ENCODE data around the gene REG1A.

Gene REG1A

GRCh38 chr2:79122676-79123075 is 2.4 kb downstream of the REG1A start:
- no peak for DNase-seq
- in situ Hi-C loops (cut with HindIII; ENCODE audit: low pct_ligation_motif_present, low pct_unique_long_range_greater_than_20kb, low sequenced_read_pairs), result no loop called here

GRCh38 chr2:79124907-79125720 is 4.8 kb downstream of the REG1A start:
- no peak for DNase-seq
- in situ Hi-C loops (cut with HindIII; ENCODE audit: low pct_ligation_motif_present, low pct_unique_long_range_greater_than_20kb, low sequenced_read_pairs), result no loop called here

GRCh38 chr2:79125721-79125985 is 5.4 kb downstream of the REG1A start:
- no peak for DNase-seq
- in situ Hi-C loops (cut with HindIII; ENCODE audit: low pct_ligation_motif_present, low pct_unique_long_range_greater_than_20kb, low sequenced_read_pairs), result no loop called here

- DNase-seq, result no peak
- in situ Hi-C loops (cut with HindIII; ENCODE audit: low pct_ligation_motif_present, low pct_unique_long_range_greater_than_20kb, low sequenced_read_pairs), result no loop called here
Observed at GRCh38 chr2:79128406-79128805, 8.1 kb downstream of the REG1A start.

GRCh38 chr2:79129260-79129659 is 9.0 kb downstream of the REG1A start:
- in situ Hi-C loops (cut with HindIII; ENCODE audit: low pct_ligation_motif_present, low pct_unique_long_range_greater_than_20kb, low sequenced_read_pairs), result no loop called here
- no peak for DNase-seq

- in situ Hi-C loops (cut with HindIII; ENCODE audit: low pct_ligation_motif_present, low pct_unique_long_range_greater_than_20kb, low sequenced_read_pairs), result no loop called here
Observed at GRCh38 chr2:79129804-79130203, 9.5 kb downstream of the REG1A start.

GRCh38 chr2:79131687-79132086 is 11.4 kb downstream of the REG1A start:
- in situ Hi-C loops (cut with HindIII; ENCODE audit: low pct_ligation_motif_present, low pct_unique_long_range_greater_than_20kb, low sequenced_read_pairs), result no loop called here

More at GRCh38 chr2:79129804-79130203, 9.5 kb downstream of the REG1A start:
- no peak for DNase-seq

GRCh38 chr2:79138385-79138784 is 18.1 kb downstream of the REG1A start:
- in situ Hi-C loops (cut with HindIII; ENCODE audit: low pct_ligation_motif_present, low pct_unique_long_range_greater_than_20kb, low sequenced_read_pairs), result no loop called here

More at GRCh38 chr2:79131687-79132086, 11.4 kb downstream of the REG1A start:
- DNase-seq, result no peak

GRCh38 chr2:79139423-79139822 is 19.1 kb downstream of the REG1A start:
- DNase-seq, result no peak
- in situ Hi-C loops (cut with HindIII; ENCODE audit: low pct_ligation_motif_present, low pct_unique_long_range_greater_than_20kb, low sequenced_read_pairs), result no loop called here

More at GRCh38 chr2:79138385-79138784, 18.1 kb downstream of the REG1A start:
- no peak for DNase-seq

- in situ Hi-C loops (cut with HindIII; ENCODE audit: low pct_ligation_motif_present, low pct_unique_long_range_greater_than_20kb, low sequenced_read_pairs), result no loop called here
- no peak for DNase-seq
Observed at GRCh38 chr2:79155826-79156476, 35.7 kb downstream of the REG1A start.

- DNase-seq, result no peak
- in situ Hi-C loops (cut with HindIII; ENCODE audit: low pct_ligation_motif_present, low pct_unique_long_range_greater_than_20kb, low sequenced_read_pairs), result no loop called here
Observed at GRCh38 chr2:79159030-79159429, 38.7 kb downstream of the REG1A start.

- in situ Hi-C loops (cut with HindIII; ENCODE audit: low pct_ligation_motif_present, low pct_unique_long_range_greater_than_20kb, low sequenced_read_pairs), result no loop called here
Observed at GRCh38 chr2:79159653-79160052, 39.4 kb downstream of the REG1A start, which contains the start of gene REG3A. Gene REG3A, minus strand, starts transcription at chr2:79159753. Its CDS starts 348 bp downstream, at chr2:79159405.

GRCh38 chr2:79162132-79162531 is 41.8 kb downstream of the REG1A start:
- in situ Hi-C loops (cut with HindIII; ENCODE audit: low pct_ligation_motif_present, low pct_unique_long_range_greater_than_20kb, low sequenced_read_pairs), result no loop called here
- DNase-seq, result no peak

More at GRCh38 chr2:79159653-79160052, 39.4 kb downstream of the REG1A start, which contains the start of gene REG3A:
- DNase-seq, result no peak

- in situ Hi-C loops (cut with HindIII; ENCODE audit: low pct_ligation_motif_present, low pct_unique_long_range_greater_than_20kb, low sequenced_read_pairs), result no loop called here
- no peak for DNase-seq
Observed at GRCh38 chr2:79162801-79163200, 42.5 kb downstream of the REG1A start.

- no peak for DNase-seq
- in situ Hi-C loops (cut with HindIII; ENCODE audit: low pct_ligation_motif_present, low pct_unique_long_range_greater_than_20kb, low sequenced_read_pairs), result no loop called here
Observed at GRCh38 chr2:79171348-79171958, 51.2 kb downstream of the REG1A start.

Data from ACHN (cell line).